ENCODE measurements around the gene ACTR3. TPM values are rescaled to one million over a fixed set of nuclear protein-coding genes. Genes with fewer than 3 reads are reported as not detected.

Gene ACTR3
- total and polyA plus RNA-seq, 2 of the 8 experiments (the other 6 are each of a cell fraction or from before 2014, with no cell fraction given), result 51.7 to 184 TPM

Small RNA genes lying within 50 kb of the gene (small RNA-seq; reads per million reads assigned to genes)
- gene RF00012 (ENCODE audit: insufficient read depth), result not detected

Other genes with a start within 250 kb of the ACTR3 start
- 22.2 and 24.1 TPM in 2 replicates for gene SLC35F5, start 133.4 kb upstream of the ACTR3 start, total RNA-seq (2021; fragmentation: NEBNext Ultra II Directional; extraction: Animal tissue kit (Norgen Biotek cat#: 25700))
- 6.6 and 11.8 TPM in 2 replicates for gene SLC35F5, start 133.4 kb upstream of the ACTR3 start, polyA plus RNA-seq (2011; rRNA removed)